ENCODE data around the gene PCNP. TPM values are rescaled to one million over a fixed set of nuclear protein-coding genes. Genes with fewer than 3 reads are reported as not detected.
"Not testable (repeated sequence)": the region's sequence is repeated elsewhere in the genome, so short reads cannot be mapped to it uniquely, and the experiment has no call there.

Gene PCNP
- total and polyA plus RNA-seq, 2 donors from 2014 or later = 63.3 to 148 TPM

- Histone ChIP-seq H3K27ac (ENCODE audit: low read depth in 2 of 2, low read length in 2 of 2) (no peak overlapping the region), H3K36me3 (ENCODE audit: control insufficient read depth in 2 of 3, insufficient read depth in 3 of 3, low read length in 3 of 3) (no peaks in the 10 kb centered on the region), H3K9ac (ENCODE audit: low read length in 3 of 3) (no peak overlapping the region), H3K27me3 (ENCODE audit: control insufficient read depth, insufficient read depth, low read length) (no peaks in the 10 kb centered on the region), H3K4me1 (ENCODE audit: control insufficient read depth in 2 of 3, insufficient read depth in 2 of 3, low read depth in 1 of 3, low read length in 3 of 3) (no peaks in the 10 kb centered on the region), H3K9me3 (ENCODE audit: control insufficient read depth in 2 of 3, insufficient read depth in 1 of 3, low read length in 3 of 3) (peaks cover 0 to 2% (median 0%) of the 10 kb centered on the region in 3 donors), H3K4me3 (ENCODE audit: low read length in 3 of 3) (no peak overlapping the region)
- no peak for TF ChIP-seq CTCF (IDR thresholded peaks at IDR 0.05; ENCODE audit: borderline replicate concordance, extremely low read depth, insufficient read depth)
- FAIRE-seq = no peak
- DNase-seq = no peak
- intact Hi-C loops (cut with DNase I) = no loop called here
Observed at GRCh38 chr3:101535221-101535620, 38.8 kb upstream of the PCNP start.

- H3K9me3 ChIP-seq (ENCODE audit: control insufficient read depth in 2 of 3, insufficient read depth in 1 of 3, low read length in 3 of 3) = no peaks in the 10 kb centered on the region
- no peak overlapping the region for H3K9ac ChIP-seq (ENCODE audit: low read length in 3 of 3)
- H3K4me1 ChIP-seq (ENCODE audit: control insufficient read depth in 2 of 3, insufficient read depth in 2 of 3, low read depth in 1 of 3, low read length in 3 of 3) = no peaks in the 10 kb centered on the region
- no peaks in the 10 kb centered on the region for H3K27me3 ChIP-seq (ENCODE audit: control insufficient read depth, insufficient read depth, low read length)
- intact Hi-C loops (cut with DNase I) = no loop called here
- no peaks in the 10 kb centered on the region for H3K36me3 ChIP-seq (ENCODE audit: control insufficient read depth in 2 of 3, insufficient read depth in 3 of 3, low read length in 3 of 3)
- TF ChIP-seq CTCF (IDR thresholded peaks at IDR 0.05; ENCODE audit: borderline replicate concordance, extremely low read depth, insufficient read depth) = no peak
- DNase-seq = no peak
- H3K4me3 ChIP-seq (ENCODE audit: low read length in 3 of 3) = no peak overlapping the region
- FAIRE-seq = no peak
- H3K27ac ChIP-seq (ENCODE audit: low read depth in 2 of 2, low read length in 2 of 2) = no peak overlapping the region
Observed at GRCh38 chr3:101536266-101536665, 37.7 kb upstream of the PCNP start.

- intact Hi-C loops (cut with DNase I); H3K27me3 ChIP-seq (ENCODE audit: control insufficient read depth, insufficient read depth, low read length); FAIRE-seq; H3K4me3 ChIP-seq (ENCODE audit: low read length in 3 of 3); H3K27ac ChIP-seq (ENCODE audit: low read depth in 2 of 2, low read length in 2 of 2); H3K9me3 ChIP-seq (ENCODE audit: control insufficient read depth in 2 of 3, insufficient read depth in 1 of 3, low read length in 3 of 3); H3K4me1 ChIP-seq (ENCODE audit: control insufficient read depth in 2 of 3, insufficient read depth in 2 of 3, low read depth in 1 of 3, low read length in 3 of 3); DNase-seq; H3K9ac ChIP-seq (ENCODE audit: low read length in 3 of 3); H3K36me3 ChIP-seq (ENCODE audit: control insufficient read depth in 2 of 3, insufficient read depth in 3 of 3, low read length in 3 of 3): not testable (repeated sequence)
Observed at GRCh38 chr3:101536955-101537354, 37.0 kb upstream of the PCNP start.

- H3K27ac ChIP-seq (ENCODE audit: low read depth in 2 of 2, low read length in 2 of 2) = no peak overlapping the region
- H3K9me3 ChIP-seq (ENCODE audit: control insufficient read depth in 2 of 3, insufficient read depth in 1 of 3, low read length in 3 of 3) = no peaks in the 10 kb centered on the region
- H3K4me3 ChIP-seq (ENCODE audit: low read length in 3 of 3) = no peak overlapping the region
- FAIRE-seq (no peak), DNase-seq (no peak)
- H3K9ac ChIP-seq (ENCODE audit: low read length in 3 of 3) = no peak overlapping the region
- H3K36me3 ChIP-seq (ENCODE audit: control insufficient read depth in 2 of 3, insufficient read depth in 3 of 3, low read length in 3 of 3) = no peaks in the 10 kb centered on the region
- intact Hi-C loops (cut with DNase I) = no loop called here
- no peaks in the 10 kb centered on the region for H3K4me1 ChIP-seq (ENCODE audit: control insufficient read depth in 2 of 3, insufficient read depth in 2 of 3, low read depth in 1 of 3, low read length in 3 of 3)
- TF ChIP-seq CTCF (IDR thresholded peaks at IDR 0.05; ENCODE audit: borderline replicate concordance, extremely low read depth, insufficient read depth) = no peak
- no peaks in the 10 kb centered on the region for H3K27me3 ChIP-seq (ENCODE audit: control insufficient read depth, insufficient read depth, low read length)
Observed at GRCh38 chr3:101542957-101543356, 31.0 kb upstream of the PCNP start.

Data from kidney (tissue), 14 donors.